ENCODE measurements around the gene TPRX2. TPM values are rescaled to one million over a fixed set of nuclear protein-coding genes. Genes with fewer than 3 reads are reported as not detected.

Gene TPRX2
- total RNA-seq, 1 experiment from 2014 or later = not detected

GRCh38 chr19:47882890-47883289 lies 23.9 kb downstream of the TPRX2 start:
- intact Hi-C loops (cut with micrococcal nuclease; ENCODE audit: unreplicated experiment) = no loop called here
- no peak for DNase-seq (ENCODE audit: low spot score)
- Histone ChIP-seq H3K27me3 (replicated peaks; ENCODE audit: insufficient read depth, low read depth, low read length, poor library complexity) (no peaks in the 10 kb centered on the region), H3K27ac (ENCODE audit: low read depth, low read length, poor library complexity, severe bottlenecking) (no peak overlapping the region), H3K4me1 (ENCODE audit: insufficient read depth, low read length, poor library complexity, severe bottlenecking) (no peaks in the 10 kb centered on the region), H3K9me3 (ENCODE audit: low read depth, low read length, poor library complexity, severe bottlenecking) (no peaks in the 10 kb centered on the region), H3K36me3 (ENCODE audit: insufficient read depth, low read length, poor library complexity, severe bottlenecking) (no peaks in the 10 kb centered on the region), H3K4me3 (ENCODE audit: low read depth, low read length, poor library complexity, severe bottlenecking) (no peak overlapping the region)
- CTCF ChIA-PET = no interaction called here
- no peak for TF ChIP-seq EZH2 (IDR thresholded peaks at IDR 0.05; ENCODE audit: borderline replicate concordance, low read depth, low read length, poor library complexity, severe bottlenecking)
- TF ChIP-seq CTCF (conservative IDR thresholded peaks at IDR 0.05; ENCODE audit: low read depth, low read length) = no peak
- BruUV-seq (replicated peaks) = no TSS peak
- POLR2A ChIA-PET (ENCODE audit: low non-redundant PET) = no interaction called here

GRCh38 chr19:47885067-47885463 lies 26.0 kb downstream of the TPRX2 start:
- Histone ChIP-seq H3K4me1 (ENCODE audit: insufficient read depth, low read length, poor library complexity, severe bottlenecking) (no peaks in the 10 kb centered on the region), H3K9me3 (ENCODE audit: low read depth, low read length, poor library complexity, severe bottlenecking) (no peaks in the 10 kb centered on the region), H3K27me3 (replicated peaks; ENCODE audit: insufficient read depth, low read depth, low read length, poor library complexity) (no peaks in the 10 kb centered on the region), H3K4me3 (ENCODE audit: low read depth, low read length, poor library complexity, severe bottlenecking) (no peak overlapping the region), H3K27ac (ENCODE audit: low read depth, low read length, poor library complexity, severe bottlenecking) (no peak overlapping the region), H3K36me3 (ENCODE audit: insufficient read depth, low read length, poor library complexity, severe bottlenecking) (no peaks in the 10 kb centered on the region)
- intact Hi-C loops (cut with micrococcal nuclease; ENCODE audit: unreplicated experiment) = no loop called here
- POLR2A ChIA-PET (ENCODE audit: low non-redundant PET) = interaction anchor here (0.6 kb wide), 1 partner anchor 1073 kb away, joined by 3 read pairs; no protein-coding TSS in a partner anchor
- no peak for TF ChIP-seq CTCF (conservative IDR thresholded peaks at IDR 0.05; ENCODE audit: low read depth, low read length)
- no TSS peak for BruUV-seq (replicated peaks)
- CTCF ChIA-PET = no interaction called here
- DNase-seq (ENCODE audit: low spot score) = no peak

- intact Hi-C loops (cut with micrococcal nuclease; ENCODE audit: unreplicated experiment) = no loop called here
- Histone ChIP-seq H3K4me1 (ENCODE audit: insufficient read depth, low read length, poor library complexity, severe bottlenecking) (no peaks in the 10 kb centered on the region), H3K9me3 (ENCODE audit: low read depth, low read length, poor library complexity, severe bottlenecking) (no peaks in the 10 kb centered on the region), H3K36me3 (ENCODE audit: insufficient read depth, low read length, poor library complexity, severe bottlenecking) (no peaks in the 10 kb centered on the region), H3K4me3 (ENCODE audit: low read depth, low read length, poor library complexity, severe bottlenecking) (no peak within 1 kb of the TSS), H3K27me3 (replicated peaks; ENCODE audit: insufficient read depth, low read depth, low read length, poor library complexity) (no peaks in the 10 kb centered on the region), H3K27ac (ENCODE audit: low read depth, low read length, poor library complexity, severe bottlenecking) (no peak within 1 kb of the TSS)
- no peak for DNase-seq (ENCODE audit: low spot score)
- POLR2A ChIA-PET (ENCODE audit: low non-redundant PET) = no interaction called here
- CTCF ChIA-PET = no interaction called here
- BruUV-seq (replicated peaks) = no TSS peak
- no peak for TF ChIP-seq CTCF (conservative IDR thresholded peaks at IDR 0.05; ENCODE audit: low read depth, low read length)
- no peak for TF ChIP-seq EZH2 (IDR thresholded peaks at IDR 0.05; ENCODE audit: borderline replicate concordance, low read depth, low read length, poor library complexity, severe bottlenecking)
These were observed 27.1 kb downstream of the TPRX2 start, which contains the start of gene SULT2A1 for GRCh38 chr19:47886010-47886559. SULT2A1 (minus strand) TSS chr19:47886315; CDS start chr19:47886257, 58 bp downstream.
